Activated CD4-positive, alpha-beta T cell treated with anti-CD3 and anti-CD28 coated beads, Interleukin-2, amount 50 U/mL, for 16 hours (primary cell): Measurements from ENCODE around the gene RAD51B.

Experiments used
- DNase-seq: peaks from one replicate; pipeline ENCODE4 v3.0.0-alpha.2; 2020

Gene RAD51B

DNA sequence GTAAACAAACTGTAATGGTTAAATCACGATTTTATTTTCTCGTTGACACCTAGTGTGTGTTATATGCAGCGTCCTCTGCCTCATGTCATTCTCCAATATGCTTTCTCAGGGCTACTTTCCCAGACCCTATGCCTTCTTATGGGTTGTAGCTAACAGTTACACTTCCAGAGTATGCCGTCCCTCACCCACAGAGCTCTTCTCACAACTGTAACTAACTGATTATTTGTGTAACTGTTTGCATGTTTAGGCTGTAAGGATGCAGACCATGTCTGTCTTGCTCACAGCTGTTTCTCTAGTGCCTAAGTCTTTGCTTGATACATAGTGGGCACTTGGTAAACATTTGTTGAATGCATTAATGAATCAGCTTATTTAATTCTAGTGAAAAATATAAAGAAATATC lies 555.8 kb downstream of the RAD51B start:
- no peak for DNase-seq

DNA sequence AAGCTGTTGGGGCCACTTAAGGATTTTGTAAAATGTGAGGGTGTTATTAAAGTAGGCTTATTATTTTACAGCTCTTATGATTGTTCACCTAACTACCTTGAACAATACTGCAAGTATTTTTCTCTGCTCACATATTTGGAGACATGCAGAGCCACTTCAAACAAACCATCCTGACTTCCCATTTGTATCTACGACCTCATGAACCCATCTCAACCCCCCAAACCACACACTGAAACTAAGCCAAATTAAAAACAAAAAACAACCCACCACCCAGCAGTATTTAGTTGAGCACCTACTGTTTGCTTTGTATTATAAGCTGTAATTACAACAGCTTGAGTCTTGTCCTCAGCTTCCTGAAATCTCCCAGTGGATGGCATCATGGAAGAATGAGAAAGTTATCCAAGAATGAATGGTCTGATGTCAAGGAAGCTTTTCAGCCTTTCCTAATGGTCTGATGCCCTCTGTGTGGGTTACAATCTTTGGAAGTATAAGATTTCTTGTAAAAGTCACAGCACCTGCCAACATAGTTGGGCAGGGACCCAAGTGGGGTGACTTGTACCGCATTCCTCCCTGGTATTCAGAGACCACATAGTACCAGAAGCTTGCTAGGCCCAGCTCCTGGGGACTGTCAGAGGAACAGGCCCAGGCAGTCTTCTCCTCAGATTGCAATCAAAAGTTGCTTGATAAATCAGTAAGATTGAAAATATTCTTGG lies 556.6 kb downstream of the RAD51B start:
- DNase-seq = no peak

DNA sequence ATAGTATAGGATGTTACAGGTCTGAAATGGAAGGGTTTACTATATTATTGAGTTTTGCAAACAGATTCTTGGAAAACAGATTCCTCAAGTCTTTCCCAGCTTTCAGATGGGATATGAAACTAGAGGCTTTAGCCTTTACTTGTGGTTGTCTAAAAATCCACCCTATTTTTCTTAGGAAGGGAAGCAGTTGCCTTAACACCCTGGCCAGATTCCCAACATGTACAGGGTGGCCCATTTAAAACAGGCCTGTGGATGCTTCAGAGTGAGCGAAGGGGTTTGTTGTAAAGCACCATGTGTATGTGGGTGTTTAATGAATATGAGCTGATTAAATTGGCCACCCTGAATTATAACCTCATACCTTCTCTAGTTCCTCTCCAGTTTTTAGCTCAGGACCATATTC lies 557.4 kb downstream of the RAD51B start:
- no peak for DNase-seq

DNA sequence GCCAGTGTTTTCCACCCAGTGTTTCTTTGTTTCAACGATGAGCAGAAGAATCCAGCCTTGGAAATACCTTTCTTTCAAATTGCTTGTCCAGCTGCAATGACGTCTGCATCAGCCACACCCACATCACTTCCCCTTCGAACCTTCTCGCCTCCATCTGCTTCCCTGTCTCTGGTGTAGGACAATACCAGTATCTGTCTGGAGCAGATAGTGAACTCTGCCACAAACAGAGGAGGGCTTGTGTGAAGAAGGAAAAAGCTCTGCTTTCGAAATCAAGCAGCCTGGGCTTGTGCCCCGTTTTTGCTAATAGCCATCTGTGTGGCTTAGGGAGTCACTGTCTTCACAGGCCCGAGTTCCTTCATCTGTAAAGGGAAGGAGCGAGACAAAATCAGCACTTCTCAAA lies 557.9 kb downstream of the RAD51B start:
- DNase-seq = no peak

DNA sequence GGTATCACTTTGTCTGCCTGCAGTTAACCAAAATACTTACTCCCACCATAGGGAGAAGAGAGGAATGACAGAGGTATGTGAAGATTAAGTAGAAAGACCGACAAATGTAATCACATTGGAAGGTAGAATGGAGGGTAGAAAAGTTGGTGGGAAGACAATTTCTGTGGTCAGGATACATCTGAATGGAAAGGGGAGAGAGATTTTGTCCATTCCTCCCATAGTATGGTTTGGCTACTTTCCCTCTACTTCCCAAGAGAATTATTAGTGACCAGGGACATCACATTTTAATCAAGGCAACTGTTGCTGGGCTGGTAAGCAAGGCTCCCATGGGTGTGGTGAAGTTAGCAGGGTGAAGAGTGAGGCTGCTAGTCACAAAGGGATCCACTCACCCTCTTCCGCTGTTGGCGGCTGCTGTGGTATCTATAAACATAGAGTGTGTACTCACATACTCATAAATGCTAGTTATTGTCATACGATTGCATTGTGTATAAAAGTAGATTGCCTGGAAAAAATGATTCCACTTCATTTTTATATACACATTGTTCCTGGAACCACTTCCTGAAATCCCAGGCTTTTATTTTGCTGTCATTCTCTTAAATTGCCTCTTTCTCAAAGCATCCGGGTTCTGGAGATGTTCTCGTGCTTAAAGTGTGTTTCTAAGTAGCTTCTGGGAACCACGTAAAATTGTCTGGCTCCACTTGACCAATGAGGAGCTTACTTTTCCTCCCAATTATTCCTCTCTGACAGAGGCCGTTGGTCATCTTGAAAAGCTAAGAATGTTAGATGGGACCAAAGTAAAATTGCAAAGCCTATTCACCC lies 560.1 kb downstream of the RAD51B start:
- no peak for DNase-seq

DNA sequence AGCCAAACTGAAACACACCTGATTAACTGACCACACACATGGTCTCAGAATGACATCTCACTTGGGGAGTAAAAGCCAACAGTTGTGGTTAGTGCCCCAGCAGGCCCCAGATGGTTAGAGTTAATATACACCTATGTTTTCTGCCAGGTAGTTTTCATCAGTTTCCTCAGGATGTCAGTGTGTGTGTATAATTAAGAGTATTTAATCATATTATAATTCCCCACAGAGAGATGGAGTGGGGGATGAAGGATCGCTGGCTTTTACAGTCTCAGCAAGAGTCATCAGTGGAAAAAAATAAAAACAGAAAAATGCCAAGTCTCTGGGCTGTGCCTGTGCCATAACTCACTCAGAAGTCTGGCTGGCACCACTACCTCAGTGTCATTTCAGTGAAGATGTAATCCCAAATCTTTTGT lies 560.8 kb downstream of the RAD51B start:
- DNase-seq = no peak

DNA sequence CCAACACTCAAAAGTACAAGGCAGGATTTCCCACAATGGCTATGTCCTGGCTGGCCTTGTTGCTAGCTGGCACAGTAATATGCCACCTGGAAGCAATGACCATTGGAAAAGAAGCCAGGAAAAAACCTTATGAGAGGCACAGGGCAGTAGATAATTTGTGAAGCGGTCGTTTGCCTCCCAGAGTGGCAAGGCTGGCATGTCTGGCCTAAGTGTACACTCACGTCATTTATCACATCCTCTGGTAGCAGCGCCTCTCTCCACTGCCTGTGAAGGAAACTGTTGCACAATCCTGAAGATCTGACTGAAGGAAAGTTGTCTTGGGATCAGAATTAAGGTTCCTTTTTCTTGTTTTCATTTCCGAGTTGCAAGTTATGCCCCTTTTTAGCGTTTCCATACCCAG lies 564.8 kb downstream of the RAD51B start:
- no peak for DNase-seq

DNA sequence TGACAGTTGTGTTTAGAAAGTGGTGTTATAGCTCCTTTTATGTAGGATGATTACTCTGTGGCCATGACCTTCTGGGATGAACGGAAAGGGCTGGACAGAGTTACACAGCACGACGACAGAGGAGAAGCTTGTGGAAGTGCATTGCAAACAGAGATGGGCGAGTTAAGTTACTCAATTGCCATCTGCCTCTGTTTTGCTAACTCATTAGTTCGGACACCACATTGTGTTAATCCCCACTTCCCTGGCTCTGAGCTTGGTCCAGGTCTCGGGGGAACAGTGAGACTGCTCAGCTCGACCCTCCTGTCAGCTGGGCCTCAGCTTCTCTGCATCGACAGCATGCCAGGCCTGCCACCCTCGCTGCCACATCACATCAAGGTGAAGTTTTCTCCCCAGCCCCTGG lies 565.3 kb downstream of the RAD51B start:
- DNase-seq = no peak

DNA sequence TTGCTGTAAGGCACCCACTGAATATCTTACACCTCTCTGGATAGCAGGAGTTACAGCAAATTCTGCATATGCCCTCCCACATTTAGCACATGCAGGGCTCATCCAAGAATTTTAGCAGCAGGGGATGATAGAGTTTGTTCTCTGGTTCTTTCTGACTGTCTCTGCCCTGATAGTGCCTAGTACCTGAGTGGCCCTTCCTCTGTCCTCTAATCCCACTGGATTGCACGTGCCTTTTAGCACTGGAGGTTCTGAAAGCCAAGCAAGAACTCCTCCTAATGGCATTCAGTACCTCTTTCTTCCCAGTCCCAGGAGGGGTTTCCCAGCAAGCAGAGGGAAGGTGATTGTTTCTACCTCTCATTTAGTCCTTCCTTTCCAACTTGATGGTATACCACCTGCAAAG lies 566.9 kb downstream of the RAD51B start:
- no peak for DNase-seq

DNA sequence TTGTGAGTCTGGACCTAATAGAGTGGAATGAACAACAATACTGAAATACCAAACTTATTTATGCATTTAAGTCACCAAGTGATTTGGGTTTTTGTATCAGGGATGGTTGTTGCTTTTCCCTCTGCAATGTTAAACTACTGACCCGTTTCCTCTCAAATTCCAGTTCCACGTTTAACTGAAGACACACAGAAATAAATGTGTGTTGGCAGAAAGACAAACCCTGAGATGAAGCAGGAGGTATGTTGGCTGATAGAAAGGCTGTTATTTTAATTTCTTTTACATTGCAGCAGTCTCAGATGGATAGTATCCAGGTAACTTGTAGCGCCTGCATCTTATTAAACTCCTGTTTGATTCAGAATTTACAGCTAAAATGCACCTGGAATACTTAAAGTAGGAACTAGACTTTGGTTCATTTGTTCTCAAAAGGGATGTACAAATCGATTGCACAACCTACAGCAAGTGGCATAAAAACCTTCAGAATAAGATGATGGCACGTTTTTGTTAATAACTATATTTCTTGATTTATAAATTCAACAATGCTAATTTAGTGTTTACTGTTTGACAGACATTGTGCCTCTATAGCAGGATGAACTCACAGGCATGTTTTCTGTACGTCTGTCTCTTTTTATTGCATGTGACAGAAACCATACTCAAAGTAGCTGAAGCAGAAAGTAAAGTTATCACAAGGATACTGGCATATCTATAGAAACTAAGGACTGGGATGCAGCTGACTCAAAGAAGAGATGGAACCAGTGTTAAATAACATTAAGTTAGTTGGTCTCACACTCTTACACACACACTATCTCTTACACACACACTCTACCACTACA lies 567.6 kb downstream of the RAD51B start:
- no peak for DNase-seq

DNA sequence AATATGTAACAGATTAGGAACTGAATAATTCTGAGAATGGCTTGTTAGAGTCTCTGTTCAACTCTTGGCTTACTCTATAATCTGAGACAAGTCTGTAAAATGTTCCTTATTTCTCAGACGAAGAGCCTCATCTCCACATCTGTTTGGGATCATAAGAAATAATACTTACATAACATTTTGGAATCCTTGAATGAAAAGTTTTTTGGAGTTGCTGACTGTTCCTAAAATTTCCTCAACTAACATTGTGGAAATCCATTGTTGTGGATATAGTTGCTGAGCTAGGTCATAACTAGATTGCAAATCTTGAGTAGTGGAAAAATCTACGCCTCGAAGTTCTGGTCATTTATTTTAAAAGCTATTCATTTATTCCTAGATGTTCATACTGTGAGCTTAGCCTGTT lies 570.4 kb downstream of the RAD51B start:
- DNase-seq = no peak

DNA sequence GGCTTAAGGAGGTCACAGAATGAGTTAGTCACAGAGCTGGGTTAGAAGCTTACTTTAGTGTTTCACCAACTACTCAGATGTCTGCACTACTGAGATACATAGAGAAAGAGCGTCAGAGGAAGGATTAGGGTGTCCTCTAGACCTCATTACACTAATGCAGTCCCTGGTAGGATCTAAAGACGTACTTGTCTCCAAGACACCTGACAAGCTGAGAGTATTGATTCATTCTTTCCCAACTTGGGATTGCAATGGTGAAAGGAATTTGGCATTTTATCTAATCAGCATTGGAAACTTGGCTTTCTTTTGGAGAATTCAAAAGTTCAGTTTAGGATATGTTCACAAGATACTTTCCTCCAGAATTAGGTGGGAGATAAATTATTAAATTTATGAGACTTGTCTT lies 571.2 kb downstream of the RAD51B start:
- no peak for DNase-seq

DNA sequence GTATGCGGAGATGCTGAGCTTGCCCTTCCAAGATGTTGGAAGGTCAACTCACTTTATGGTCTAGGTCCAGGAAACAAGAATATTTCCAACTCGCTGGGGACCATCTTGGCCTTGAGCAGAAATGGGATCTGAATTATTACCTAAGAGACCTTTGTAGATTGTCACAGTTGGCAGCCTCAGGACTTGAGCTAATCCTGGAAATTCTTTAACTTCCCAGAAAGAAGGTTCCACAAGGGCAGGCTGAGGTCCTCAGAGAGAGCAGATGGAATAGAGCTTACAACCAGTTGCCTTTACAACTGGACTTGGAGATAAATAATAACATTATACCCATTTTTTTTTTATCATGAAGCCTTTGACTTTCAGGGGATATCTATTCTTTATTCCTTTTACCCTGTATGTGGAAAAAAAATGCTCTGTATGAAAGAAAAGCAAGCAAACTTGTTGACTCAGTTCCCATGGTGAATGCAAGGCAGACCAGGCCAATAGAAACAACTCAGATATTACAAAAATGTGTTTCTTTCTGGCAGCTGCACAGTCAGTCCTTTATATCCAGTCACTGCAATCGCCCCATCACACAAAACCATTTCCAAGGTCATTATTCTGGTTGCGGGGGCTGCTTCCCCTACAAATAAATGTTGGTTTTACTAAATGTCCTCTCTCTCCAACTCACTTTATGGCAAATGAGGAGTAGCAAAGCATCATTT lies 571.9 kb downstream of the RAD51B start:
- no peak for DNase-seq

DNA sequence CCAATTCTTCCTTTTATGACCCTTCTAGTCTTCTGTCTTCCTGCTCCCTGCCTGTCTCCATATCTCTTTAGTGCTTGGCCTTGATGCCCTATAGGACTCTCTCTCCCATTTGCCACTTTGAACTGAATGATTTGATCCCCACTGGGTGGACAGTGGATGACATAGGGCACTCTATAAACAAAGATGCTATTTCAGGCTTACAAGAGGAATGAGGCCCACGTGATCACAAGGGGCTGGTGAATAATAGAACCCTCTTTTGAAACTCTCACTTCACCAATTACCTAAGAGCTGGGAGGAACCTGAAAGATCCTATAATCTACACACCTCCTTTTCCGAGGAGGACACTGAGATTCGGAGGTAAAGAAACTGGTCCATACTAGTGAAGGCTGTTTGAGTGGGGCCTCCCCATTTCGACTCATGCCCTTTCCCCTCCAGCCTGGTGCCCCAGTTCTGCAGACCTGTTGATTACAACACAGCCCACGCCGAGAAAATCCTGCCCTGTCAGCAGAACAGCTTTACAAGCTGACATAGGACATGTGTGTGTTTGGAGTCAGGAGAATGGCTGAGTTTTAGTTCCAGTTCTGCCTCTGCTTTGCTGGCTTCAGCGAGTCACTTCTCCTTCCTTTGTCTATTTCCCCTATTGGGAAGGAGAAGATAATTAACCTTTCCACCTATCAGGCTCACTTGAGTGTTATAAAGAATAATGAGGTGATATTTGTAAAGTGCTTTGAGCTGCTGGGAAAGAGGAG lies 573.0 kb downstream of the RAD51B start:
- DNase-seq = no peak

DNA sequence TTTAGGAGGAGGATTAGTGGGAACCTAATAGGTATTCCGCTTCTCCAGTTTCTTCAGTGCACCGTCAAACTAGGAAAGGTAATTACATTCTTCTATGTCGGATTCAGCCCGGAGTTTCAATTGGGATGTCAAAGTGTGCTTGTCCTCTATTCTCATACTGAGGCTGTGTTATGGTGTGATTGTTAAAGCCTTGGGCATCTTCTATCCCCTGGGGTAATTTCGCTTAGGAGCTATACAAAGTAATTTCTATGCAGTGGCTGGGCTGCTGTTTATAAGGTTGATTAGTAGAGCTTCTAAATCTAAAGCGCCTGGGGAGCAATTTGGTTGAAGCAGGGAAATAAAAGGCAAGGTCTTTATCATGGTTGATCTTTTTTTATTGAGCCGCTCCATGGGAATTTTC lies 573.7 kb downstream of the RAD51B start:
- no peak for DNase-seq

DNA sequence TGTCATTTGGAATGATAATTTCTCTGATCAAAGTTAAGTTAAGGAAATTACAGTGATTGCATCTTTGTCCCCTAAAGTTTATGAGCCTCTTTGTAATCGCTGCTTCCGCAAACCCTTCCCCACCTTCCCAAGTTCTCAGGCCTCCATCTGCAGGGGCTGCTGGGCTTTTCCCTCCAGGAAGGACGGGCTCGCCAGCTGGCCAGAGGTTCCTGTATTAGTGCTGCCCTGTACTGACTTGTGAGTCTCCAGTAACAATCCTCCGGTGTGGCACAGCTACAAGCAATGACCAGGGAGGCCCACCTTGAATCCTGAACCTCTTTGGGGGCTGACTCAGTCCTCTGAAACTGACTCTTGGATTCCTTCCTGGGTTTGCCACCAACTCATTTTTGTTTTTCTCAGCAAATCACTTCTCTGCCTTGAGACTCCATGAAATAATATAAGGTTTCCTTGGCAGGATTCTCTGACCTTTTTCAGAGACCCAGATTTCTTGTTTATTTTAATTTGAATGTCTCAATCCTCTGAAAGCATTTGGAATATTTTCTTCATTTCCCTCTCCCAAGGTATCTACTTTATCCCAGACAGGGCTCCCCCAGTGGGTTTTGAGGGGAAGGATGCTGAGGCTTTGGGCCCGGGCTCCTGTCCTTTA lies 574.7 kb downstream of the RAD51B start:
- DNase-seq = no peak

DNA sequence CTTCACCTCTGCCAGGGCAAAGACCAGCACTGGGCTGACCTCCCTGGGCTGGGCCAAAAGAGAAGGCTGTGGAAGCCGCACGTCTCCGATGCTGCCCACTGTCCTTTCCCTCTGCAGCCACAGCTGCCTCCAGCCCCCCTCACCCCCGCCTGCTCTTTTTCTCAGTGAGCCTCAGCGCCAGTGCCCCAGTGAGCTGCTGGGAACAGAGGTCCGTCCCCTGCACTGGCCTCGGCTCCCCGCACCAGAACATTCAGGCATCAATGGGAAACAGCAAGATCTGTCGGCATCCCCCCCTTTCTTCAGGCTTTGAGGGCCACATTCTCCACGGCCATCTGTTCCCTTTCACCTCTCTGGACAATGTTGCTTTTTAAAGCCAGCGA lies 575.2 kb downstream of the RAD51B start:
- no peak for DNase-seq

DNA sequence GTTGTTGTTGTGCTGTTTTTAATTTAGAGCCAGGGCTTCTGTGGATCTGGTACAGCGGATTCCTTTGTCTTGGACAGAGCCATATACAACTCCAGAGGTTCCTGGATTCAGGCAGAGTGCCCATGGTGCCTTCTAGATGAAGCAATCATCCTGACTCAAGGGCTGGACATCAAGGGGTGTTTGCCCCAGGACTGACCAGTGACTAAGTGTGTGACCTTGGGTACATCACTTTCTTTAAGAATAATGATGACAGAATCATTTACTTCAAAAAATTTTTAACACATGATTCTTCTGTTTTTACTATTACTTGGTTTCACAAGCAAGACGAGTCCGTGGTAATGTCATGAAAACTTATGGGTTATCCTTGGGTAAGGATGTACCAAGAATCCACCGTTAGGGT lies 576.0 kb downstream of the RAD51B start:
- DNase-seq = no peak

DNA sequence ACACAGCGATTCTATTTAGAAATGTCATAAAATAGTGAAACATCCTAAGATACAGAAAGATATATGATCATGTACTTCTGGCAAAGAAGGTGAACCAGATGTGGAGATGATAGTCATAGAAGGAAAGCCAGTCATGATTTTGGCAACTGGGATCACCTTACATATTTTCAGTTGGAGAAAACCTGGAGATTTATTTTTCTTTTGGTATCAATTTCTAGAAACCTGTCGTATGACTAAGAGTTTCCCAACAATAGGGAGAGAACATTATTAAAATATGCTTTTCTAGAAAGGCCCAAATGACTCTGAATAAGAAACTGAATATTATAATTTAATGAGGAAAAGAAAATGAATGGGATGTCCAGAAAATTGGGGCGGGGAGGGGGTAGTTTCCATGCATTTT lies 576.9 kb downstream of the RAD51B start:
- no peak for DNase-seq

DNA sequence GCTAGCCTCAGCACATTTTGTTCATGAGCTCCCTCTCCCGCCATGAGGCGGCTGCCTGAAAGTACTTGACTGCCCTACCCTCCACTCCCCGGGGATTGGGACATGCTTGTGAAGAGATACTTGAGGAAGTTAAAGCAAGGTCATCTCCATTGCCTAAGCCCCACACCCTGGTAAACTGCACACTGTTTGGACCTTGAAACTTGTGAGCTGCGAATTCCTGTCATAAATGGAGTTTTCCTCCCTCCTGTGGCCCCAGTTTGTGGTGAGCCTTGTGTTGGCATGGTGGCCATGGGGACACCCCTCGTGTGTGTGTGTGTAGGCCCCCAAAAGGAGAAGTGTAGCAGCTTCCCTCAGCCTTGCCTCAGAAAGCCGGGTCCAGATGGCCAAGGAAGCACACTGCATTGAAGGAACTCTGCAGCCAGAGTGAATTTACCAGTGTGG lies 577.8 kb downstream of the RAD51B start:
- DNase-seq = no peak

DNA sequence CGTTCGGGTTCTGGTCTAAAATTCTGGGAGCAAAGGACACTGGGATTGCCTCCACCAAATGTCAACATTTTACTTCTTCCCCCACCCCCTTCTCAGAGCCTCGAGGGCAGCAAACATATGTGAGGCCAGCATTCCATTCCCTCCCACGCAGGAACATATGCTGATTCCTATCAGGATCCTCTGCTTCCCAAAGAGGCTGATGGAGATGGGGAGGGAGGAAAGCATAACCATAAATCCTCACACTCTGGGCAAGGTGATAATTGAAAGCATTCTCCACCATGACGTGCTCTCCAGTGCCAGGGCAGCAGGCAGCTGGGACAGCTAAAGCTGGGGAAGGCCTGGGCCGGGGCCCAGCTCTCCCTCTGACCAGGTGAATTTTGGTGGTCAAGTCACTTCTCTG lies 578.2 kb downstream of the RAD51B start:
- DNase-seq = no peak

DNA sequence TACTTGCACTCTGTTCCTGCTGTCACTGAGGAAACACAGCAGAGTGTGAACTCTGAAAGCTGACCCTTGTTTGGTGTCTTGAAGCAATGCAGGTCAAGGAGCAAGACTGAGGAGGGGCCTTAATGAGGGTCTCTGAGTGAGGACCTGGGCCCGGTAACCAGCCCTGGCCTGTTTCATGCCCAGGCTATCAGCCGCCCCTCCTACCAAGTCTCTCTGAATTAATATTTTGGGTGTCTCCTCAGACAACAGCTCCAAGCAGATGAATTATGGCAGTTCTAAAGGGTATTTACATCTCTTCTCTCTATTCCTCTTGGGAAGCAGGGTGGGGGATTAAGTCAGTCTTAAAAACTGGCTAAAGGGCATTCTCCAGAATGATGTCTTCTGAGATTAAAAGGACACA lies 578.8 kb downstream of the RAD51B start:
- DNase-seq = no peak
